H9 (cell line): ENCODE data around the gene PHF1. TPM values are rescaled to one million over a fixed set of nuclear protein-coding genes. Genes with fewer than 3 reads are reported as not detected.

Source experiments
- DNase-seq: peaks from one replicate; pipeline ENCODE4 v3.0.0-alpha.2; 2017
- H2AFZ ChIP-seq: one replicate; pipeline ENCODE4 v1.6.1; 2013; ENCODE audit warnings: mild to moderate bottlenecking, low read length, control low read depth, moderate library complexity
- H2AK5ac ChIP-seq: 2 replicates; pipeline ENCODE4 v1.6.1; 2013; ENCODE audit warnings: low read length, control low read depth, mixed read lengths; ENCODE audit not compliant: insufficient read length
- H2BK120ac ChIP-seq: one replicate; pipeline ENCODE4 v1.6.1; 2013; ENCODE audit warnings: low read depth, mild to moderate bottlenecking, low read length, control low read depth, inconsistent platforms; ENCODE audit not compliant: poor library complexity, severe bottlenecking
- H2BK12ac ChIP-seq: 2 replicates; pipeline ENCODE4 v1.6.1; 2013; ENCODE audit warnings: low read length, control low read depth, mixed read lengths, low read depth; ENCODE audit not compliant: insufficient read length
- H2BK15ac ChIP-seq: 2 replicates; pipeline ENCODE4 v1.6.1; 2013; ENCODE audit warnings: low read depth, low read length, control low read depth
- H2BK20ac ChIP-seq: one replicate; pipeline ENCODE4 v1.6.1; 2013; ENCODE audit warnings: low read depth, mild to moderate bottlenecking, low read length, control low read depth, inconsistent platforms; ENCODE audit not compliant: poor library complexity, severe bottlenecking
- H2BK5ac ChIP-seq: 2 replicates; pipeline ENCODE4 v1.6.1; 2013; ENCODE audit warnings: low read length, control low read depth, mixed read lengths; ENCODE audit not compliant: insufficient read length
- H3K14ac ChIP-seq: 2 replicates; pipeline ENCODE4 v1.6.1; 2013; ENCODE audit warnings: low read length, control low read depth; ENCODE audit not compliant: insufficient read depth
- H3K18ac ChIP-seq: 2 replicates; pipeline ENCODE4 v1.6.1; 2013; ENCODE audit warnings: low read depth, mild to moderate bottlenecking, mixed read lengths, low read length, control low read depth; ENCODE audit not compliant: insufficient read length
- H3K23ac ChIP-seq: 2 replicates; pipeline ENCODE4 v1.6.1; 2013; ENCODE audit warnings: low read length, control low read depth, mixed read lengths, low read depth; ENCODE audit not compliant: insufficient read length
- H3K23me2 ChIP-seq: 2 replicates; pipeline ENCODE4 v1.6.1; 2013; ENCODE audit warnings: low read depth, mild to moderate bottlenecking, mixed read lengths, low read length, control low read depth; ENCODE audit not compliant: insufficient read length, poor library complexity, severe bottlenecking
- H3K27ac ChIP-seq: 2 replicates; pipeline ENCODE4 v1.5.1; 2013; ENCODE audit warnings: low read length, control low read depth, mixed read lengths, low read depth; ENCODE audit not compliant: insufficient read length
- H3K27me3 ChIP-seq: 2 replicates; pipeline ENCODE4 v1.6.1; 2013; ENCODE audit warnings: low read length, control low read depth, inconsistent platforms; ENCODE audit not compliant: insufficient read depth
- H3K4ac ChIP-seq: 2 replicates; pipeline ENCODE4 v1.6.1; 2013; ENCODE audit warnings: low read depth, mild to moderate bottlenecking, control low read depth, inconsistent platforms, low read length, moderate library complexity
- H3K4me1 ChIP-seq: 2 replicates; pipeline ENCODE4 v1.6.1; 2013; ENCODE audit warnings: low read length, control low read depth, inconsistent platforms; ENCODE audit not compliant: insufficient read depth
- H3K4me2 ChIP-seq: 2 replicates; pipeline ENCODE4 v1.6.1; 2013; ENCODE audit warnings: low read length, control low read depth, mixed read lengths; ENCODE audit not compliant: insufficient read length, insufficient read depth
- H3K56ac ChIP-seq: 2 replicates; pipeline ENCODE4 v1.6.1; 2013; ENCODE audit warnings: low read depth, mild to moderate bottlenecking, mixed read lengths, low read length, control low read depth; ENCODE audit not compliant: insufficient read length
- H3K79me1 ChIP-seq: 2 replicates; pipeline ENCODE4 v1.6.1; 2013; ENCODE audit warnings: low read depth, mild to moderate bottlenecking, moderate library complexity, low read length, control low read depth, inconsistent platforms; ENCODE audit not compliant: insufficient read depth, poor library complexity, severe bottlenecking
- H3K79me2 ChIP-seq: 2 replicates; pipeline ENCODE4 v1.6.1; 2013; ENCODE audit warnings: low read length, control low read depth, inconsistent platforms; ENCODE audit not compliant: insufficient read depth
- H3K9ac ChIP-seq: 2 replicates; pipeline ENCODE4 v1.6.1; 2013; ENCODE audit warnings: low read length, control low read depth, mixed read lengths; ENCODE audit not compliant: insufficient read length; ENCODE audit errors: extremely low read depth
- H3K9me3 ChIP-seq: one replicate; pipeline ENCODE4 v1.6.1; 2013; ENCODE audit warnings: low read depth, low read length, inconsistent platforms; ENCODE audit not compliant: control insufficient read depth
- H3T11ph ChIP-seq: one replicate; pipeline ENCODE4 v1.6.1; 2013; ENCODE audit warnings: mild to moderate bottlenecking, low read length, control low read depth, inconsistent platforms
- H4K20me1 ChIP-seq: one replicate; pipeline ENCODE4 v1.6.1; 2013; ENCODE audit not compliant: control insufficient read depth, insufficient read length, insufficient read depth
- H4K5ac ChIP-seq: 2 replicates; pipeline ENCODE4 v1.6.1; 2013; ENCODE audit warnings: low read depth, mild to moderate bottlenecking, mixed read lengths, low read length, control low read depth; ENCODE audit not compliant: insufficient read length
- H4K8ac ChIP-seq: replicated peaks from 2 replicates; pipeline ENCODE4 v1.6.1; 2013; ENCODE audit warnings: low read length, control low read depth, mixed read lengths, low read depth; ENCODE audit not compliant: insufficient read length
- H4K91ac ChIP-seq: 2 replicates; pipeline ENCODE4 v1.6.1; 2013; ENCODE audit warnings: low read depth, mild to moderate bottlenecking, moderate library complexity, mixed read lengths, low read length, control low read depth; ENCODE audit not compliant: insufficient read length
- H3K27ac Mint-ChIP-seq, 3 experiments: 2 replicates in 2 of 3; 3 replicates in 1 of 3; pipeline ENCODE4 v1.8.0; 2020 to 2021; ENCODE audit warnings: mixed read lengths in 3 of 3, mild to moderate bottlenecking in 1 of 3, moderate library complexity in 1 of 3
- H3K27me3 Mint-ChIP-seq: 2 replicates; pipeline ENCODE4 v1.8.0; 2021; ENCODE audit warnings: low read depth, mild to moderate bottlenecking, moderate library complexity, mixed read lengths
- H3K36me3 Mint-ChIP-seq, 3 experiments: 2 replicates in 2 of 3; 3 replicates in 1 of 3; pipeline ENCODE4 v1.8.0; 2020 to 2021; ENCODE audit warnings: low read depth in 3 of 3, mixed read lengths in 3 of 3; ENCODE audit not compliant: insufficient read depth in 1 of 3
- H3K4me1 Mint-ChIP-seq, 2 experiments: 2 replicates each; pipeline ENCODE4 v1.8.0; 2020; ENCODE audit warnings: mixed read lengths in 2 of 2
- H3K4me3 Mint-ChIP-seq, 2 experiments: 2 replicates in 1 of 2; 3 replicates in 1 of 2; pipeline ENCODE4 v1.8.0; 2020 to 2021; ENCODE audit warnings: mild to moderate bottlenecking in 2 of 2, mixed read lengths in 2 of 2, moderate library complexity in 1 of 2
- H3K9me3 Mint-ChIP-seq, 2 experiments: 2 replicates in 1 of 2; 3 replicates in 1 of 2; pipeline ENCODE4 v1.8.0; 2020; ENCODE audit warnings: mild to moderate bottlenecking in 2 of 2, mixed read lengths in 2 of 2, moderate library complexity in 1 of 2
- WGBS: extraction: QIAGEN DNeasy Blood & Tissue Kit; methylation state at CpG from one replicate; pipeline ENCODE4 v1.1.7; 2013; ENCODE audit warnings: missing lambda C conversion rate, low lambda C conversion rate, mixed read lengths; ENCODE audit not compliant: insufficient read length; ENCODE audit errors: extremely low coverage; 5-methylcytosine and 5-hydroxymethylcytosine counted together
- total RNA-seq: library from RNA; stranded (reverse); gene quantifications from 2 replicates; pipeline ENCODE4 v1.2.1, GENCODE V29; 2021
- TF ChIP-seq, protein P1 (sequence below): fragments of 200-600 bp; sonication (generic); conservative IDR thresholded peaks from 3 replicates; pipeline ENCODE4 v1.8.0; 2021; ENCODE audit warnings: antibody characterized with exemption, mild to moderate bottlenecking

The PHF1 gene
- total RNA-seq, 1 experiment from 2014 or later = 56.8 TPM

GRCh38 chr6:33452496-33452895 is 41.7 kb downstream of the PHF1 start:
- no peaks in the 10 kb centered on the region for H3K79me1 ChIP-seq
- no peak overlapping the region for H3K9ac ChIP-seq
- H4K20me1 ChIP-seq = no peaks in the 10 kb centered on the region
- no peaks in the 10 kb centered on the region for H3K79me2 ChIP-seq
- no peak overlapping the region for H3K14ac ChIP-seq
- no peak overlapping the region for H3T11ph ChIP-seq
- H2BK20ac ChIP-seq = no peak overlapping the region
- no peak overlapping the region for H3K23ac ChIP-seq
- no peak overlapping the region for H2AK5ac ChIP-seq
- Mint-ChIP-seq H3K4me3 (no peak overlapping the region), H3K27ac (no peak overlapping the region), H3K36me3 (peaks cover 32 to 76% (median 64%) of the 10 kb centered on the region in 3 experiments), H3K4me1 (peaks cover 17 to 30% of the 10 kb centered on the region in 2 experiments), H3K27me3 (no peaks in the 10 kb centered on the region; the same call in 1 of the 2 replicates), H3K9me3 (no peaks in the 10 kb centered on the region)
- H3K56ac ChIP-seq = no peak overlapping the region
- H4K8ac ChIP-seq = no peak overlapping the region
- H2BK5ac ChIP-seq = no peak overlapping the region
- H3K23me2 ChIP-seq = peaks cover 10% of the 10 kb centered on the region
- no peak overlapping the region for H3K18ac ChIP-seq
- no peaks in the 10 kb centered on the region for H3K4me1 ChIP-seq
- WGBS = no CpG with 5 or more reads among the region's 4 CpGs
- H2BK15ac ChIP-seq = no peak overlapping the region
- H4K5ac ChIP-seq = no peak overlapping the region
- TF ChIP-seq, protein P1, sequence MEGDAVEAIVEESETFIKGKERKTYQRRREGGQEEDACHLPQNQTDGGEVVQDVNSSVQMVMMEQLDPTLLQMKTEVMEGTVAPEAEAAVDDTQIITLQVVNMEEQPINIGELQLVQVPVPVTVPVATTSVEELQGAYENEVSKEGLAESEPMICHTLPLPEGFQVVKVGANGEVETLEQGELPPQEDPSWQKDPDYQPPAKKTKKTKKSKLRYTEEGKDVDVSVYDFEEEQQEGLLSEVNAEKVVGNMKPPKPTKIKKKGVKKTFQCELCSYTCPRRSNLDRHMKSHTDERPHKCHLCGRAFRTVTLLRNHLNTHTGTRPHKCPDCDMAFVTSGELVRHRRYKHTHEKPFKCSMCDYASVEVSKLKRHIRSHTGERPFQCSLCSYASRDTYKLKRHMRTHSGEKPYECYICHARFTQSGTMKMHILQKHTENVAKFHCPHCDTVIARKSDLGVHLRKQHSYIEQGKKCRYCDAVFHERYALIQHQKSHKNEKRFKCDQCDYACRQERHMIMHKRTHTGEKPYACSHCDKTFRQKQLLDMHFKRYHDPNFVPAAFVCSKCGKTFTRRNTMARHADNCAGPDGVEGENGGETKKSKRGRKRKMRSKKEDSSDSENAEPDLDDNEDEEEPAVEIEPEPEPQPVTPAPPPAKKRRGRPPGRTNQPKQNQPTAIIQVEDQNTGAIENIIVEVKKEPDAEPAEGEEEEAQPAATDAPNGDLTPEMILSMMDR = no peak
- no peak overlapping the region for H3K4me2 ChIP-seq
- H2BK12ac ChIP-seq = no peak overlapping the region
- no peaks in the 10 kb centered on the region for H3K9me3 ChIP-seq
- H3K27me3 ChIP-seq = no peaks in the 10 kb centered on the region
- no peak overlapping the region for H2AFZ ChIP-seq
- H2BK120ac ChIP-seq = no peak overlapping the region
- no peak overlapping the region for H4K91ac ChIP-seq
- H3K4ac ChIP-seq = no peak overlapping the region
- no peak for DNase-seq
- H3K27ac ChIP-seq = no peak overlapping the region
